ENCODE measurements around the gene NUDT1.

NUDT1 gene

GRCh38 chr7:2209146-2209960 is 32.7 kb upstream of the NUDT1 start:
- peak; percentile 99 for TF ChIP-seq CTCF (IDR thresholded peaks at IDR 0.05; ENCODE audit: insufficient read depth, low read length, missing control alignments)
- CTCF ChIA-PET: interaction anchor here (0.6 to 3.7 kb wide), 49 partner anchors 8 to 705 kb away, joined by 3 to 19 read pairs (median 3); partner anchors contain the start of genes EIF3B, INTS1 and PSMG3
- no peak for DNase-seq (ENCODE audit: low read depth, low spot score)
- POLR2A ChIA-PET: interaction anchor here (0.6 kb wide), 1 partner anchor 140 kb away, joined by 3 read pairs; no protein-coding TSS in a partner anchor
- H3K4me3 ChIP-seq (ENCODE audit: low read depth, low read length): no peak overlapping the region

- DNase-seq (ENCODE audit: low read depth, low spot score): no peak
- H3K4me3 ChIP-seq (ENCODE audit: low read depth, low read length): no peak overlapping the region
- CTCF ChIA-PET: interaction anchor here (0.6 to 3.7 kb wide), 46 partner anchors 9 to 705 kb away, joined by 3 to 19 read pairs (median 4); partner anchors contain the start of genes EIF3B, INTS1 and PSMG3
- no peak for TF ChIP-seq CTCF (IDR thresholded peaks at IDR 0.05; ENCODE audit: insufficient read depth, low read length, missing control alignments)
- POLR2A ChIA-PET: no interaction called here
Measured at GRCh38 chr7:2209961-2210323, 32.1 kb upstream of the NUDT1 start.

- TF ChIP-seq CTCF (IDR thresholded peaks at IDR 0.05; ENCODE audit: insufficient read depth, low read length, missing control alignments): no peak
- ChIA-PET CTCF (interaction anchor here (0.7 to 2.1 kb wide), 12 partner anchors 12 to 632 kb away, joined by 3 to 14 read pairs (median 3); no protein-coding TSS in a partner anchor), POLR2A (no interaction called here)
Measured at GRCh38 chr7:2210551-2211258, 31.3 kb upstream of the NUDT1 start.

GRCh38 chr7:2211259-2211880 is 30.7 kb upstream of the NUDT1 start:
- no peak for DNase-seq (ENCODE audit: low read depth, low spot score)
- POLR2A ChIA-PET: no interaction called here
- CTCF ChIA-PET: interaction anchor here (1.0 to 2.0 kb wide), 5 partner anchors 17 to 632 kb away, joined by 3 to 6 read pairs (median 5); no protein-coding TSS in a partner anchor
- no peak overlapping the region for H3K4me3 ChIP-seq (ENCODE audit: low read depth, low read length)
- TF ChIP-seq CTCF (IDR thresholded peaks at IDR 0.05; ENCODE audit: insufficient read depth, low read length, missing control alignments): no peak

More at GRCh38 chr7:2210551-2211258, 31.3 kb upstream of the NUDT1 start:
- DNase-seq (ENCODE audit: low read depth, low spot score): no peak
- H3K4me3 ChIP-seq (ENCODE audit: low read depth, low read length): no peak overlapping the region

- no peak for TF ChIP-seq CTCF (IDR thresholded peaks at IDR 0.05; ENCODE audit: insufficient read depth, low read length, missing control alignments)
- DNase-seq (ENCODE audit: low read depth, low spot score): no peak
- POLR2A ChIA-PET: no interaction called here
- CTCF ChIA-PET: interaction anchor here (1.2 to 2.0 kb wide), 4 partner anchors 18 to 633 kb away, joined by 3 to 6 read pairs (median 5); no protein-coding TSS in a partner anchor
- H3K4me3 ChIP-seq (ENCODE audit: low read depth, low read length): no peak overlapping the region
Measured at GRCh38 chr7:2211926-2212325, 30.1 kb upstream of the NUDT1 start.

All from AG04449 (cell line).